Cardiac fibroblast (primary cell): ENCODE measurements around the gene SNED1.

Experiments used
- DNase-seq, 2 donors: peaks; one replicate each; pipeline versions ENCODE4 v3.0.0 to v3.0.0-alpha.2; 2010; ENCODE audit warnings: low read depth in 2 of 2
- H3K4me3 ChIP-seq, 2 donors: replicated peaks in 1 of 2; 1 replicate in 1 of 2; 2 replicates in 1 of 2; pipeline ENCODE4 v1.5.1; 2011; ENCODE audit warnings: low read depth in 2 of 2, low read length in 2 of 2, mild to moderate bottlenecking in 2 of 2, moderate library complexity in 1 of 2
- CTCF ChIP-seq: IDR thresholded peaks from one replicate; pipeline ENCODE4 v1.5.1; 2011; ENCODE audit warnings: low read depth, mild to moderate bottlenecking, low read length, inconsistent platforms

The SNED1 gene

GRCh38 chr2:241110089-241110606 lies 111.7 kb downstream of the SNED1 start:
- H3K4me3 ChIP-seq: no peak overlapping the region
- TF ChIP-seq CTCF: no peak
- no peak for DNase-seq

GRCh38 chr2:241110607-241111439 lies 112.4 kb downstream of the SNED1 start:
- DNase-seq: no peak
- TF ChIP-seq CTCF: no peak
- no peak overlapping the region for H3K4me3 ChIP-seq

- no peak for DNase-seq
- no peak overlapping the region for H3K4me3 ChIP-seq
- TF ChIP-seq CTCF: no peak
Observed at GRCh38 chr2:241111440-241111805, 113.0 kb downstream of the SNED1 start.

- TF ChIP-seq CTCF: no peak
- H3K4me3 ChIP-seq: no peak overlapping the region
- DNase-seq: no peak
Observed at GRCh38 chr2:241112046-241112445, 113.6 kb downstream of the SNED1 start.

- TF ChIP-seq CTCF: no peak
- no peak overlapping the region for H3K4me3 ChIP-seq
- DNase-seq: no peak
Observed at GRCh38 chr2:241112592-241112991, 114.2 kb downstream of the SNED1 start.

GRCh38 chr2:241114836-241115235 lies 116.4 kb downstream of the SNED1 start:
- no peak for TF ChIP-seq CTCF
- H3K4me3 ChIP-seq: no peak overlapping the region
- no peak for DNase-seq
